Measurements from ENCODE around the gene TMEM212.

Gene TMEM212

DNA sequence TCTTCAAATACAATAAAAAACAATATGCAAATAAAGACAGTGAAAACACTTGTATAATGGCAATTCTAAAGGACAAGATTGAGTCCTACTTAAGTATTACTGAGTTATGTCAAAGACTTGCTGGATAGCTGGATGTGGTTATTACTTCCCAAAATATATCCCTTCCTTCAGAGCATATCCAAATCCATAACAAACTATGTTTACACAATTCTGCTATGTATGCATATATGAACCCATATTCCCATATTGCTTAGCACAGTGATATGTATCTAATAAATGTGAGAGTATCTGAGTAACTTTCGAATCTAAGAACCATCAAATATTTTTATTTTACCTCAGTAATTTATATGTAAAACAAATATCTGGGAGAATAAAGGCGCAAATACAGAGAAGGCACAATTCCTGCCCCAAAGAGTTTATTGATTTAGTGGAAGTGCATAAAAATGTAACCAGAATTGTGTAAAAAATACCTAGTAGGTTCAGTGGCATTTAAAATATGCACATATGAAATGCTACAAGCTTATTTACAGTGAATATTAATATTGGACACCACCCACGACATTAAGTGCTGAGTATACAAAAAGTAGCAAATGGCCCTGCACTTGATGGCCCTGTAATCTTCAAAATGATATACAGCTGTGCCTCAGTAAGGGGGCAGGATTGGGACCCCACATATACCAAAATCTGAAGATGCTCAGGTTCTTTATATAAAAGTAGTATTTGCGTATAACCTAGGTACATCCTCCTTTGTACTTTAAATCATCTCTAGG is 37.1 kb downstream of the TMEM212 start:
- H3K27ac ChIP-seq (ENCODE audit: low read length), result no peak overlapping the region
- H3K4me3 ChIP-seq (ENCODE audit: low read depth in 1 of 2, low read length in 2 of 2), result no peak overlapping the region
- H3K9me3 ChIP-seq (ENCODE audit: control insufficient read depth in 1 of 2, low read length in 2 of 2), result no peaks in the 10 kb centered on the region
- no peaks in the 10 kb centered on the region for H3K27me3 ChIP-seq (ENCODE audit: low read depth, low read length)
- peaks cover 0 to 13% of the 10 kb centered on the region in 2 donors for H3K4me1 ChIP-seq (ENCODE audit: control insufficient read depth in 1 of 2, insufficient read depth in 2 of 2, low read length in 2 of 2)
- no peaks in the 10 kb centered on the region for H3K36me3 ChIP-seq (ENCODE audit: control insufficient read depth in 1 of 2, insufficient read depth in 2 of 2, low read length in 2 of 2)

- Histone ChIP-seq H3K9me3 (ENCODE audit: control insufficient read depth in 1 of 2, low read length in 2 of 2) (no peaks in the 10 kb centered on the region), H3K4me1 (ENCODE audit: control insufficient read depth in 1 of 2, insufficient read depth in 2 of 2, low read length in 2 of 2) (peaks cover 0 to 13% of the 10 kb centered on the region in 2 donors), H3K27ac (ENCODE audit: low read length) (no peak overlapping the region), H3K27me3 (ENCODE audit: low read depth, low read length) (no peaks in the 10 kb centered on the region), H3K4me3 (ENCODE audit: low read depth in 1 of 2, low read length in 2 of 2) (no peak overlapping the region), H3K36me3 (ENCODE audit: control insufficient read depth in 1 of 2, insufficient read depth in 2 of 2, low read length in 2 of 2) (no peaks in the 10 kb centered on the region)
Measured at GRCh38 chr3:171881251-171881650, 38.1 kb downstream of the TMEM212 start.

GRCh38 chr3:171883257-171883892 is 40.2 kb downstream of the TMEM212 start:
- Histone ChIP-seq H3K27me3 (ENCODE audit: low read depth, low read length) (no peaks in the 10 kb centered on the region), H3K9me3 (ENCODE audit: control insufficient read depth in 1 of 2, low read length in 2 of 2) (no peaks in the 10 kb centered on the region), H3K27ac (ENCODE audit: low read length) (no peak overlapping the region), H3K36me3 (ENCODE audit: control insufficient read depth in 1 of 2, insufficient read depth in 2 of 2, low read length in 2 of 2) (no peaks in the 10 kb centered on the region), H3K4me3 (ENCODE audit: low read depth in 1 of 2, low read length in 2 of 2) (no peak overlapping the region), H3K4me1 (ENCODE audit: control insufficient read depth in 1 of 2, insufficient read depth in 2 of 2, low read length in 2 of 2) (peaks cover 0 to 9% of the 10 kb centered on the region in 2 donors)

DNA sequence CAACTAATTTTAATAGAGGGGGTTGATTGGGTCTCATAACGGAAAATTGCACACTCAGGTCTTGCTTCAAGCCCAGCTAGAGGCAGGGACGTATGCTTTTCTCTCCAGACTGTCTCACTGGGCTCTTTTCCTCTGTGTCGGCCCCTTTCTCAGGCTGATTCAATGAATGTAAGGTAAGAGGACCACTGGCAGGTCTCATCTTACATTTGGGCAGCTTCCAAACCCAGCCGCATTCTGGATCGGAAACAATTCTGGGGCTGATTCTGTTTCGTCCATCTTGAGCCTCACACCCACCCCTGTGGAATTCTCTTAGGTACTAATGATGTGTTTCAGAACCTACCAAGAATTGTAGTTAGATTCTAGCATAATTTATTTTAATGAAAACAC is 40.7 kb downstream of the TMEM212 start:
- no peak overlapping the region for H3K4me3 ChIP-seq (ENCODE audit: low read depth in 1 of 2, low read length in 2 of 2)
- peaks cover 0 to 4% of the 10 kb centered on the region in 2 donors for H3K4me1 ChIP-seq (ENCODE audit: control insufficient read depth in 1 of 2, insufficient read depth in 2 of 2, low read length in 2 of 2)
- H3K9me3 ChIP-seq (ENCODE audit: control insufficient read depth in 1 of 2, low read length in 2 of 2), result no peaks in the 10 kb centered on the region
- no peaks in the 10 kb centered on the region for H3K27me3 ChIP-seq (ENCODE audit: low read depth, low read length)
- H3K36me3 ChIP-seq (ENCODE audit: control insufficient read depth in 1 of 2, insufficient read depth in 2 of 2, low read length in 2 of 2), result no peaks in the 10 kb centered on the region
- no peak overlapping the region for H3K27ac ChIP-seq (ENCODE audit: low read length)

GRCh38 chr3:171888466-171888865 is 45.3 kb downstream of the TMEM212 start:
- H3K36me3 ChIP-seq (ENCODE audit: control insufficient read depth in 1 of 2, insufficient read depth in 2 of 2, low read length in 2 of 2), result no peaks in the 10 kb centered on the region

DNA sequence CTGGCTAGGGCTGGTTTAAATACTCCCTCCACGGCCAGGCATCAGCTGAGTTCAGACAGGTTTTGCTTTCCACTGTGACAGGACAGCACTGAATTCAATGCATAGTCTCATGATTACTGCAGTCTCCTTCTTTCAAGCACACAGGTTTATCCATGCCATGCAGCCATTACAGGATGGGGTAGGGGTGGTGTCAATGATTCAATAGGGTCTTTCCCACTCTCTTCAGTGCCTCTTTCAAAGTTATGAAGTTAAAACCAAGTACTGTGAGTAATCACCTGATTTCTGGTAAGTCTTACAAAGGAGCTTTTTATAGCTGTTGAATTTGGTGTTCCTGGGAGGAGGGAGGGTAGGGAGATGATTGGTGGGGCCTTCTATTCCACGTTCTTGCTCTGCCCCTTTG is 47.2 kb downstream of the TMEM212 start:
- Histone ChIP-seq H3K4me1 (ENCODE audit: control insufficient read depth in 1 of 2, insufficient read depth in 2 of 2, low read length in 2 of 2) (no peaks in the 10 kb centered on the region), H3K27me3 (ENCODE audit: low read depth, low read length) (no peaks in the 10 kb centered on the region), H3K36me3 (ENCODE audit: control insufficient read depth in 1 of 2, insufficient read depth in 2 of 2, low read length in 2 of 2) (no peaks in the 10 kb centered on the region), H3K4me3 (ENCODE audit: low read depth in 1 of 2, low read length in 2 of 2) (no peak overlapping the region), H3K27ac (ENCODE audit: low read length) (no peak overlapping the region), H3K9me3 (ENCODE audit: control insufficient read depth in 1 of 2, low read length in 2 of 2) (no peaks in the 10 kb centered on the region)

More at GRCh38 chr3:171888466-171888865, 45.3 kb downstream of the TMEM212 start:
- no peaks in the 10 kb centered on the region for H3K4me1 ChIP-seq (ENCODE audit: control insufficient read depth in 1 of 2, insufficient read depth in 2 of 2, low read length in 2 of 2)
- no peaks in the 10 kb centered on the region for H3K9me3 ChIP-seq (ENCODE audit: control insufficient read depth in 1 of 2, low read length in 2 of 2)
- no peak overlapping the region for H3K27ac ChIP-seq (ENCODE audit: low read length)
- H3K4me3 ChIP-seq (ENCODE audit: low read depth in 1 of 2, low read length in 2 of 2), result no peak overlapping the region
- no peaks in the 10 kb centered on the region for H3K27me3 ChIP-seq (ENCODE audit: low read depth, low read length)

DNA sequence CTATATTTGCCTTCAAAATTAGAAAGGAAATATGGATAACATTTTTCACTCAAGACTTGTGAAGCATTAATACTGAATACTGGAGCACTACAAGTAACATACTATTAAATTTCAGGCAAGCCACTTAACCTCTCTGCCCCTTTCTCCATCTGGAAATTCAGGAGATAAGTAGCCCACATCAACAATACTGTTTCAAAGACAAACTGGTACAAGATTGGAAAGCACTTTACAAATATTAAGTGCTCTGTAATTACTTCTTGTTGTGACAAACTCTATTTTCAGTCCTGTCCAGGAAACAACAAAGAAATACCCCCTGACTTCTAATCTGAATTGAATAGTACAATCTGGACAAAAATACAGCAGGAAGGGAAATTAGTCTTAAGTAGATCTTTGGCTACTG is 49.3 kb downstream of the TMEM212 start:
- no peaks in the 10 kb centered on the region for H3K36me3 ChIP-seq (ENCODE audit: control insufficient read depth in 1 of 2, insufficient read depth in 2 of 2, low read length in 2 of 2)
- no peak overlapping the region for H3K4me3 ChIP-seq (ENCODE audit: low read depth in 1 of 2, low read length in 2 of 2)
- H3K27me3 ChIP-seq (ENCODE audit: low read depth, low read length), result no peaks in the 10 kb centered on the region
- no peak overlapping the region for H3K27ac ChIP-seq (ENCODE audit: low read length)
- no peaks in the 10 kb centered on the region for H3K4me1 ChIP-seq (ENCODE audit: control insufficient read depth in 1 of 2, insufficient read depth in 2 of 2, low read length in 2 of 2)
- no peaks in the 10 kb centered on the region for H3K9me3 ChIP-seq (ENCODE audit: control insufficient read depth in 1 of 2, low read length in 2 of 2)

GRCh38 chr3:171895291-171895690 is 52.1 kb downstream of the TMEM212 start:
- H3K27ac ChIP-seq (ENCODE audit: low read length), result no peak overlapping the region
- no peaks in the 10 kb centered on the region for H3K9me3 ChIP-seq (ENCODE audit: control insufficient read depth in 1 of 2, low read length in 2 of 2)
- no peak overlapping the region for H3K4me3 ChIP-seq (ENCODE audit: low read depth in 1 of 2, low read length in 2 of 2)
- no peaks in the 10 kb centered on the region for H3K4me1 ChIP-seq (ENCODE audit: control insufficient read depth in 1 of 2, insufficient read depth in 2 of 2, low read length in 2 of 2)
- H3K27me3 ChIP-seq (ENCODE audit: low read depth, low read length), result no peaks in the 10 kb centered on the region
- H3K36me3 ChIP-seq (ENCODE audit: control insufficient read depth in 1 of 2, insufficient read depth in 2 of 2, low read length in 2 of 2), result no peaks in the 10 kb centered on the region

GRCh38 chr3:171895900-171896299 is 52.8 kb downstream of the TMEM212 start:
- Histone ChIP-seq H3K4me3 (ENCODE audit: low read depth in 1 of 2, low read length in 2 of 2) (no peak overlapping the region), H3K4me1 (ENCODE audit: control insufficient read depth in 1 of 2, insufficient read depth in 2 of 2, low read length in 2 of 2) (no peaks in the 10 kb centered on the region), H3K9me3 (ENCODE audit: control insufficient read depth in 1 of 2, low read length in 2 of 2) (no peaks in the 10 kb centered on the region)

GRCh38 chr3:171896316-171896715 is 53.2 kb downstream of the TMEM212 start:
- Histone ChIP-seq H3K27ac (ENCODE audit: low read length) (no peak overlapping the region), H3K27me3 (ENCODE audit: low read depth, low read length) (no peaks in the 10 kb centered on the region), H3K36me3 (ENCODE audit: control insufficient read depth in 1 of 2, insufficient read depth in 2 of 2, low read length in 2 of 2) (no peaks in the 10 kb centered on the region), H3K4me3 (ENCODE audit: low read depth in 1 of 2, low read length in 2 of 2) (no peak overlapping the region), H3K4me1 (ENCODE audit: control insufficient read depth in 1 of 2, insufficient read depth in 2 of 2, low read length in 2 of 2) (no peaks in the 10 kb centered on the region), H3K9me3 (ENCODE audit: control insufficient read depth in 1 of 2, low read length in 2 of 2) (no peaks in the 10 kb centered on the region)

More at GRCh38 chr3:171895900-171896299, 52.8 kb downstream of the TMEM212 start:
- H3K36me3 ChIP-seq (ENCODE audit: control insufficient read depth in 1 of 2, insufficient read depth in 2 of 2, low read length in 2 of 2), result no peaks in the 10 kb centered on the region
- H3K27me3 ChIP-seq (ENCODE audit: low read depth, low read length), result no peaks in the 10 kb centered on the region
- H3K27ac ChIP-seq (ENCODE audit: low read length), result no peak overlapping the region

DNA sequence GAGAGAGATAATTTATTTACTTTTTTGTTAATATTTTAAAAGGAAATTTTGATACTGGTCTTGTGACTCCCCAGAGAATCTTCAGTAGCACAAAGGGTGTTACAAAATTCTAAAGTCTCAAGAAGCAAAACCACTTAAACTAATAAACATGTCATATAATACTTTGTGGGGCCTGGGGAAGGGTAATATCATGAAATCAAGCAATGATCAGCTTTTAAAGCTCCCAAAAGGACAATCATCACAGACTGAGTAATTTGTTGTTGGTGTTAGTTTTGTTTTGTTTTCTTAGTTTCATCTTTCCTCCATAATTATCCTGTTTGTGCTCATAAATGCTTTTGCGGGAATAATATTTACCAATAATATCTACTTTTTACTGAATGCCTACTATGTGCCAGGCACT is 55.0 kb downstream of the TMEM212 start:
- H3K4me3 ChIP-seq (ENCODE audit: low read depth in 1 of 2, low read length in 2 of 2), result no peak overlapping the region
- H3K36me3 ChIP-seq (ENCODE audit: control insufficient read depth in 1 of 2, insufficient read depth in 2 of 2, low read length in 2 of 2), result no peaks in the 10 kb centered on the region
- no peaks in the 10 kb centered on the region for H3K4me1 ChIP-seq (ENCODE audit: control insufficient read depth in 1 of 2, insufficient read depth in 2 of 2, low read length in 2 of 2)
- no peaks in the 10 kb centered on the region for H3K9me3 ChIP-seq (ENCODE audit: control insufficient read depth in 1 of 2, low read length in 2 of 2)
- no peaks in the 10 kb centered on the region for H3K27me3 ChIP-seq (ENCODE audit: low read depth, low read length)
- no peak overlapping the region for H3K27ac ChIP-seq (ENCODE audit: low read length)
